ENCODE measurements around the gene PPM1M.
"Not testable (repeated sequence)": the region's sequence is repeated elsewhere in the genome, so short reads cannot be mapped to it uniquely, and the experiment has no call there.

The PPM1M gene

DNA sequence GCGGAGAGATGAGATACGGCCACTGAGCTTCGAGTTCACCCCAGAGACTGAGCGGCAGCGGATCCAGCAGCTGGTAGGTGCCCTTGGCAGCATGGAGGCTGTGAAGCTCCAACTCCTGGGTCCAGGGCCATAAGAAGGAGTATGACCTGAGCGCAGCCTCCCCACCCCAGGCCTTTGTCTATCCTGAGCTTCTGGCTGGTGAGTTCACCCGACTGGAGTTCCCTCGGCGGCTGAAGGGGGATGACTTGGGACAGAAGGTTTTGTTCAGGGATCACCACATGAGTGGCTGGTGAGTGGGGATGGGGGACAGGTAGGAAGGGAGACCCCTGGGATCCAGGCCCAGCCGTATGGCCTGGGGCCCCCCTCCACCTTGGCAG, 2.6 kb downstream of the PPM1M start:
- DNase-seq: no peak

- no peak for DNase-seq
Measured at GRCh38 chr3:52248816-52249547, 3.4 kb downstream of the PPM1M start.

DNA sequence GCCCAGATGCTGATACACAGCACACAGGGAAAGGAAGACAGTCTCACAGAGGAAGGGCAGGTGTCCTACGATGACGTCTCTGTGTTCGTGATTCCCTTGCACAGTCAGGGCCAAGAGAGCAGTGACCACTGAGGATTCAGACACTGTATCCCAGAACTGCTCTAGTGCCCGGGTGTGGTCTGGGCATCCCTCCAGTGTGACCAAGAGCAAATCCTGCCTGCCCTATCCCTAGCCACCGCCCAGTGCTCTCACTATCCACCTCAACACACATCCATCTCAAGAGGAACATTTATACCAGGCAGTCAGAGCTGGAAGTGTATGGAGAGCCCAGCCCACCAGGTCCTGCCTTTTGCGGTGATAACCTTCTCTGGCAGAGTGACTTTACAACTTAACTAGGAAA, 4.1 kb downstream of the PPM1M start:
- DNase-seq: no peak

GRCh38 chr3:52250122-52250521, 4.6 kb downstream of the PPM1M start:
- DNase-seq: no peak

DNA sequence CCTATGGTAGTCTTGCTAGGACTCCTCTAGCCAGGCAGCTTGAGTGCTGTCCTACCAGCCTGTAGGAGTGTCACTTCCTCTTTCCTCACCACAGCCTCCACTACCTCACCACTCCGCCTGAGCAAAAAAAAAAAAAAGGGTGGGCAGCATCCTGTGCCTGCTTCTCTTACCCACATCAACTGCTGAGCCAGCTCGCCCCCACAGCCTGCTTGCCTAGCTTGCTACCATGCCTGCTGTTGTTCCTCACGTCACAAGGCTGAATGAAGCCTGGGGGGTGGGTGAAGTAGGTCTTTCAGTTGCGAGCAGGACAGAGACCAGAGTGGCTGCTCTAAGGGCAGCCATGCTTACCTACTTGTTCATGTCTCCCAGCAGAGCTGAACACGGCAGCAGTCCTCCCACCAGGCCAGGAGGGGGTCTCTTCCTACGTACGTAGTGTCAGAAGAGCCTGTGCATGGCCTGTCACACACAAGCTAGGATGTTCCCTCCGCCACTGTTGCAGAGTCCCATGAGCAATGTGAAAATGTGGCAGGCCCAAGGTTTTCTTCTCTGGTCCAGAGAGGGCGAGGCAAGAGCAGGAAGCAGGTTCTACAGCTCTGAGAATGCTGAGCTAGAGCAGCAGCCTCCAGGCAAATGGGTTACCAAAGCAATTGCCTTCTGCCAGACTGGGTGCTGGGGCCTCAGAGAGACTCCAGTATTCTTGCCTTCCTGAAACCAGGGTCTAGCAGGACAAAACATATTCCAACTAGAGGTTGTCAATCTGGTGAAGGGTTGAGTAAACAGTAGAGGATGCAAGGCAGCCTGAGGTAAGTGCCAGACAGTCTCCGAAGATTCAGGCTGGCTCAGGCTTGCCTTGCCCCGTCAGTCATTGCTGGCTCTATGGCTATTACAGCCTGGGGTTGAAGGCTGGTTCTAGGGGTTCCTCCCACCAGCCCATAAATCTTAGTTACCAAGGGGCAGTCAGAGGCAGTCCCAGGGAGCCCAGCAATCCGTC, 8.1 kb downstream of the PPM1M start:
- DNase-seq: no peak

GRCh38 chr3:52254608-52255007, 9.0 kb downstream of the PPM1M start:
- DNase-seq: no peak

- no peak for DNase-seq
Measured at GRCh38 chr3:52256159-52256558, 10.6 kb downstream of the PPM1M start.

DNA sequence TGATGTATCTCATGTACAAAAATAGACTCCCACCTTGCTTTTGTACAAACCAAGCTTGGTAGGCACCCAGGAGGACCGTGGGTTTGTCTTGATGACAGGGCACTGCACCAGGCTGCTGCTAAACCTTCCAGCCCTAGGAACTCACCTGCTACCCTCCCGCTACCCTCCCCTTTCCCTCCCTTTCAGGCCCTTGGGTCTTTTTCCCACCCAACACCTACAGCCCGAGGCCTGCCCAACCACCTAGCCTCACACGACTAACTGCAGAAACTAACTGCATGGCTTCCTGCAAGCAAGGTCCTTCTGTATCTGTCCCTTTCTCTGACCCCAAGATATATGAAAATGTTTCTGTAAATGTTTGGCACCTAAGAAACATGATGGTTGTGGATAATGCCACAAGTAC, 11.1 kb downstream of the PPM1M start:
- DNase-seq: no peak

DNA sequence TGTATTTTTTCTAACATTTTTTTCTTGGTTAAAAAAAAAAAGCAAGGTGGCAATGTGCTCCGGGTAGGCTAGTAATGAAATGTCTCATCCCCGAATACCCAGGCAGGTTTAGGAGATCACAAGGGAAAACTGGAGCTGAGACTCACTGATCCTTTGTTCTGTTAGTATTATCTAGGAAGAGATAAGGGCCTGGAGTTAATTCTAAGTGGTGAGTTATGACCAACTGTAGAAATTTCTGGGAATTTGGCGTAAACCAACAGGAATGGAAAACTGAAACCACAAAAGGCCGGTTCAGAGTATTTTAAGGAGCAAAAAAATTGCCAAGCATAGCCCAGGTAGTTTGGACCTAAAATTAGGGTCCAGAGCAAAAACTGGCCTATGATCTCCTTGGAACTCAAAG, 12.4 kb downstream of the PPM1M start:
- DNase-seq: no peak

GRCh38 chr3:52259035-52259434, 13.5 kb downstream of the PPM1M start:
- no peak for DNase-seq

DNA sequence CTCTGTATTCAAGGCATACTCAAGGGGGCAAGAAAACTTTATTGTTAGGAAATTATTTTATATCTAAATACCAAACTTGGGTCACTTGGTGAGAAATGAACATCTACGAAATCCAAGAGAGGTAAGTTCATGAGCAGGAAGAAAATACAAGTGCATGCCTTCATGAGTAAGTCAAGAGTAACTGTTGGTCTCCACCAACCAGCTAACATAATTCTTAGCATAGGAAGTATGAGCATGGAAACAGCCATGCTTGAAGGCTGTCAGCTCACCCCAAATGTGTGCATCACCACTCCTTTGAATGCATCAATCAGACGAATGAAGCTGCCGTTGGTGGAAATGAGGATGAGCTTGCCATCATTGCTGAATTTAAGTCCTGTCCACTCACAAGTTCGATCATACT, 13.9 kb downstream of the PPM1M start:
- no peak for DNase-seq

DNA sequence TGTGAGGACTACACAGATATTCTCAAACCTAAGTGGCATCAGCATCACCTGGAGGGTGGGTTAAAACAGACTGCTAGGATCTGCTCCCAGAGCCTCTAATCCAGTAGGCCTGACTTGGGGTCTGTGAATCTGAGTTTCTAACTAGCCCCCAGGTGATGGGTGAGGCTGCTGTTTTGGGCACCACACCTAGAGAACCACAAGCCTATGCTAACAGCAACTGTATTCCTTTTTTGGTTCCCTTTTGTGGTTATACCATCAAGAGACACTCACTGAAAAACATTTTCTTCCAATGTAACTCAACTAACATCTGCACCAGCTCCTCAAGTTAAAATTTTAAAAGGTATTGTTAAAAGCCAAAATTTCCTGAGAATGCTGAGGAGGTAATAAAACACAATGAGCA, 16.9 kb downstream of the PPM1M start:
- no peak for DNase-seq

- DNase-seq: no peak
Measured at GRCh38 chr3:52265387-52265786, 19.8 kb downstream of the PPM1M start.

GRCh38 chr3:52268036-52268435, 22.5 kb downstream of the PPM1M start:
- no peak for DNase-seq

GRCh38 chr3:52269776-52270175, 24.2 kb downstream of the PPM1M start:
- no peak for DNase-seq

DNA sequence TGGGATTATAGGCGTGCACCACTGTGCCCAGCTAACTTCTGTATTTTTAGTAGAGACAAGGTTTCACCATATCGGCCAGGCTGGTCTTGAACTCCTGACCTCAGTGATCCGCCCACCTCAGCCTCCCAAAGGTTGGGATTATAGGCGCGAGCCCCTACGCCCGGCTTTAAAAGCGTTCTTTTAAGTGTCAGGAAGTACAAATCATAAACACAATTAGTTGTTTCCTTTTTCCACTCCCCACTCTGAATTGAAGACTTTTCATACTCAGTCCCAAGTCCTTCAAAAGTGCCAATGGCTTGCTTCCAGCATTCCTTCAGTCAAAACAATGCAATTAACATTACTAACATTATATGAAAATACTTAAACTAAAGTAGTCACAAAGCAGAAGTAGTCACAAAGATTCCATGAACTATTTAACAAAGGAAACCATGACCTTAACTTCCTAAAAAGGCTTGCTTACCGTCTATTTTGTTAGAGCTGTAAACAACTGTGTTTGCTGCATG, 24.7 kb downstream of the PPM1M start:
- no peak for DNase-seq

- not testable (repeated sequence) for DNase-seq
Measured at GRCh38 chr3:52272172-52272571, 26.6 kb downstream of the PPM1M start.

DNA sequence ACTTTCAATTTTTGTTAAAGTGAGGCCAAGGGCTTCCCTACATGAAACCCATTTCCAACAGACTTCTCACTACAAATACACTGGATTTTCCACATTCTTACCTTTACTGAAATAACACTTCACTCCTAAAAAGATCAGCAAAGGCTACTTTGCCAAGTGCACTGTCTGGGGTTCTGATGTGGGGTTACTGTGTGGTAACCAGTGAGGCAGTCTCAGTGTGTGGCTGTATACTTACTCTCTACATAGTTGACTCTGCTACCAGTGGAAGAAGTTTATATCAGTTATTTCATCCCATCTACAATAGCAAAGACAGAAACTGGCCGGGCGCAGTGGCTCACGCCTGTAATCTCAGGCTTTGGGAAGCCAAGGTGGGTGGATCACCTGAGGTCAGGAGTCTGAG, 27.3 kb downstream of the PPM1M start:
- DNase-seq: no peak

DNA sequence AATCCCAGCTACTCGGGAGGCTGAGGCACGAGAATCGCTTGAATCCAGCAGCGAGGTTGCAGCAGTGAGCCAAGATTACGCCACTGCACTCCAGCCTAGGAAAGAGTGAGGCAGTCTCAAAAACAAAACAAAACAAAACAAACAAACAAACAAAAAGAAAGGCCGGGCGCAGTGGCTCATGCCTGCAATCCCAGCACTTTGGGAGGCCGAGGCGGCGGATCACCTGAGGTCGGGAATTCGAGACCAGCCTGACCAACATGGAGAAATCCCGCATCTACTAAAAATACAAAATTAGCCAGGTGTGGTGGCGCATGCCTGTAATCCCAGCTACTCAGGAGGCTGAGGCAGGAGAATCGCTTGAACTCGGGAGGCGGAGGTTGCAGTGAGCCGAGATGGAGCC, 29.2 kb downstream of the PPM1M start:
- not testable (repeated sequence) for DNase-seq

- peak; percentile 23 for DNase-seq
Measured at GRCh38 chr3:52277071-52277964, 31.8 kb downstream of the PPM1M start.

DNA sequence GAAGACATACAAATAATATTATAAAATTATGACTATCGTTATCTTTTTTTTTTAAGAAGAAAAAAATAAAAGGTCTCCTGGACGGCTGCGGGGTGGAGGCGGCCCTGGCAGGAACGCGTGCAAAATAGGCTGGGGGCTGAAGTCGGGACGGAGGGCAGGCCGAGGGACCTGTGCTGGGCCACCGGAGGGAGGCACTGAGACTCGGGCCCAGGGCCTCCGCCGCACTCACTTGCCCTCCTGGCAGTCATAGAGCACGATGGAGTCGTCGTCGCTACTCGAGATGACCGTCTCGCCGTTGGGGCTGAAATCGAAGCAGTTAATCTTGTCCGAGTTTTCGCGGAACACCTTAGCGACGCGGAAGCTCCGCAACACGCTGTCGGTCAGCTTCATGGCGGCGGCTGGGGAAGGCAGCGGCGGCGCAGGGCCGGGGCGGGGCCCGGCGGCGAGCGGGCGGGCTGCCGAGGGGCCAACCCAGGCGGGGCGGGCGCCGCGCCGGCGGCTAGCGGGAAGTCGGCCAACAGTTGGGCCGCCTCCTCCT, 32.5 kb downstream of the PPM1M start:
- peak; percentile 74 for DNase-seq

DNA sequence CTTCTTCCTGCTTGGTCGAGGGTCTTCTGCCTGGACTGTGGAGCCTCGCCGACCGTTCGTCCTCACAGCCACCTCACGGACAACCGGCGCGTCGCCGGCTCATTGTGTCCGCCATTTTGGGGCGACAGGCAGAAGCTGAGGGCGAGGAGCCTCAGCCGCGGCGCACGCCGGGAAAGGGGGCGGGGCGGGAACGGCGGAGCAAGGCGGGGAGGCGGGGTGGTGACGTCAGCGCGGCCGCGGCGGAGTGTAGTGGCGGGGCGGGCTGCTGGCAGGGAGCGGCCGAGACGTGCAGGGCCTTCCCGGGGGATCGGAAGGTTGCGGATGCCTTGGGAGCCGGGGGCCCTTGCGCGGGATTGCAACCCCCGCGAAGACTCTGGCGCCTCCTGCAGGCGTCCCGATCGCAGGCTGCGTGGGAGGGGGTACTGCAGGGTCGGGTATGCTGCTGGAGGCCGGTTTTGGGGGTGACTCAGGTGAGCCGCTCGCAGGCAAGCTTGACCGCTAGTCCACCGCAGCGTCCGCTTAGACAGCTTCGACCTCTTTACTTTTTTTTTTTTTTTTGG, 33.0 kb downstream of the PPM1M start, which contains the start of gene WDR82:
Gene WDR82 (minus strand): TSS at position 140 of the 560 bp plus-strand sequence. CDS start 288 bp downstream, outside the sequence.
- peak; percentile 89 for DNase-seq
